HG03439 (cell line): ENCODE data around the gene PACS1.
"Not testable (repeated sequence)": the region's sequence is repeated elsewhere in the genome, so short reads cannot be mapped to it uniquely, and the experiment has no call there.

Experiments used
- ATAC-seq: cut with Tn5 transposase; IDR thresholded peaks from one replicate; pipeline ENCODE4 v1.9.1; 2021; ENCODE audit warnings: mild to moderate bottlenecking, moderate library complexity; ENCODE audit not compliant: unreplicated experiment

The PACS1 gene

GRCh38 chr11:66106786-66107599 is 36.9 kb downstream of the PACS1 start:
- ATAC-seq, result no peak

- ATAC-seq, result no peak
Observed at GRCh38 chr11:66107600-66108510, 37.8 kb downstream of the PACS1 start.

DNA sequence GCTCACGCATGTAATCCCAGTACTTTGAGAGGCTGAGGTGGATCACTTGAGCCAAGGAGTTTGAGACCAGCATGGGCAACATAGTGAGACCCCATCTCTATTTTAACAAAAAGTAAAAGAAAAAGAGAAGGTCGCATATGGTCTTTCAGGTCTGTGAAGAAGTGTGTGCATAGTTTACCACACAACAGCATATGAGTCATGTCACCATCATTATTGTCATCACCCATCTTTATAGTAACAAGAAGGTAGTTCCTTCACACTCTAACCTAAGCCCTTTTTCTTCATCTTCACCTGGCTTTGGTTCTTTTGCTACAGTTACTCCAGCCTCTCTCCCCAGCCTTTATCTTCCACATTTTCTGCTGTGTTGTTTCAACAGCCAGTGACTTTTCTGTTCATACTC is 39.2 kb downstream of the PACS1 start:
- no peak for ATAC-seq

- no peak for ATAC-seq
Observed at GRCh38 chr11:66111158-66111557, 41.1 kb downstream of the PACS1 start.

DNA sequence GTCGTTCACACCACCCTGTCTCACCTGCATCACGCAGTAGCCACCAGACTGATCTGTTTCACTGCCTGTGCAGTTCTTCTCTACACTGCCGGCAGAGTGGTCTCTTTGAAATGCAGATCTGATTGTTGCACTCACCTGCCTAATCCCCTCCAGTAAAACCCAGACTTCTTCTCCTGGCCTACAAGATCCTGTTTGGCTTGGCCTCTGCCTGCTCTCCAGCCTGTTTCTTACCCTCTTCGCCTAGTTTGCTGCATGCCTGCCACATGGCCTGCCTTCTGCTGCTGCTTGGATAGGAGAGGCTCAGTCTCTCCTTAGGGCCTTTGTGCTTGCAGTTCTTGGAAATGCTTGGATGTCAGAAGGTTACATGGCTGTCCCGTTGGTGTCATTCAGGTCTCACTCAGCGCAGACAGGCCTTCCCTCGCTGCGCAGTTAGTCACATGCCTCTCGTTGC is 42.0 kb downstream of the PACS1 start:
- ATAC-seq, result no peak

DNA sequence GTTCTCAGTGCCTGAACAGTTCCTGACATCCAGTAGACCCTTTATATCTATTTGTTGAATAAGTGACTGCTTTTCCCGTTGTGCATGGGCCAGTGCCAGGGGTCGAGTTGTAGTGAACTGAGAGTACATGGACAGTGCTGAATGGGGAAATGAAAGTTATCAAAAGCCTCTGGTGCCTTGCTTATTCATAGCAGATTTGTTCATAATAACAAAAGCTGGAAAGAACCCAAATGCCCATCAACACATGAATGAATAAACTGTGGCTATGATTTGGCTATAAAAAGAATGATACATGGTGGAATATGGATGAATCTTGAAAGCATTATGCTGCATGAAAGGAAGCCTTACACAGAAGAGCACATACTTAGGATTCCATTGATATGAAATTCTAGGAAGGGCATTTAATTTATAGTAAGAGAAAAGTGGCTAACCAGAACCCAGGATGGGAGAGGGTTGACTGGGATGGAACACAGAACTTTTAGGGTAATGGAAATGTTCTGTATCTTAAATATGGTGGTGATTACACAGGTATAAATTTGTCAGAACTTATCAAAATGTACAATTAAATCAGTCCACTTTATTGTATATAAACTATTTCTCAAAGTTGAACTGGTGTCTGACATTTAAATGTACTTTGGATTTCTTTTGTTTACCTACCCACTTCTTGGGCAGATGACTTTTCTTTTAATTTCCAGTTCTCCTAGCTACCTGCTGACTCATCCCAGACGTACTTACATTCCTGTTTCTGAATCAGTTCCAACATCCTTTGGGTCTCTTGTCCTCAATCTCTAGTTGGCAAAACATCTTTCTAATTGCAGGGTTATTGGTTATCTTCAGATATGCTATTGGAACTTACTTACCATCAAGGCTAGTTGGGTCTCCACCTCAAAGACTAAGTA is 42.8 kb downstream of the PACS1 start:
- no peak for ATAC-seq

DNA sequence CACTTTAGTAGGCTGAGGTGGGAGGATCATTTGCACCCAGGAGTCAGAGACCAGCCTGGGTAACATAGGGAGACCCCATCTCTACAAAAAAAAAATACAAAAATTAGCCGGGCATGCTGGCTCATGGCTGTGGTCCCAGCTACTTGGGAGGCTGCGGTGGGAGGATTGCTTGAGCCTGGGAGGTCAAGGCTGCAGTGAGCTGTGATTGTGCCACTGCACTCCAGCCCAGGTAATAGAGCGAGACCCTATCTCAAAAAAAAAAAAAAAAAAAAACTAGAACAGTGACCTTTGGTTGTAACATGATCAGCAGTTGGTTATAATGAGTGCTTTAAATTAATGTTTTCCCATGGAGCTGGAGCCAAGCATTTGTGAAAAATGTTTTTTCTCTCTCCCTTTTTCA is 44.9 kb downstream of the PACS1 start:
- ATAC-seq, result not testable (repeated sequence)

DNA sequence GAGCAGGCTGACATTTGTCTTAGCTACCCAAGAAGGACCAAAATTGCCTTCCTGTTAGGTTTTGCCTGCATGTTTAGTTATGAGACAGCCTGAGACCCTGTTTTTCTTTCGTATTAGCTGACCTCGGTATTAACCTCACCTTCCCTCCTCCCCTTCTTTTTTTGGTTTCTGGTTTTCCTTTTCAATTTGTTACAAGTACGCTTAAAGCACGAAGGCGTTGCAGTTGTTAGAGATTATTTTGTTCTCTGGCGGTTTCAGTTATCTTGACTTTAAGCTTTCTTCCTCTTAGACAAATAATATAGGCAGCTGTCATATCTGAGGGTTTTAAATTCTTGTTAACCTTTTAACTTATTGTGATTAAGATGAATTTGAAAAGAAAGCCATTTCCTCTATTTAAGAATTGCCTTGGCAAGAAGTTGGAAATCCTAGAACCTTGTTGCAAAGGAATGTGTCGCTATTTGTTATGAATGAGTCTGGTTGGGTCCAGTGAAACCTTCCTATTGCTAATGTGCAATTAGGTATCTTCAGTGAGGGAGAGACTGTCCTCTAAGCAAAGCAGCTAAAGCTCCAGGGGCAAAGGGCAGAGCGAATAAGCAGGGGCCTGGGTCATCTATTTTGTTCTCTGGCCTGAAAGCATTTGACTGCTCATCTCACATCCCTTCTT is 45.7 kb downstream of the PACS1 start:
- peak; percentile 42 for ATAC-seq

- no peak for ATAC-seq
Observed at GRCh38 chr11:66116576-66117361, 46.7 kb downstream of the PACS1 start.

- ATAC-seq, result no peak
Observed at GRCh38 chr11:66118847-66119246, 48.8 kb downstream of the PACS1 start.

- no peak for ATAC-seq
Observed at GRCh38 chr11:66119348-66120133, 49.5 kb downstream of the PACS1 start.

DNA sequence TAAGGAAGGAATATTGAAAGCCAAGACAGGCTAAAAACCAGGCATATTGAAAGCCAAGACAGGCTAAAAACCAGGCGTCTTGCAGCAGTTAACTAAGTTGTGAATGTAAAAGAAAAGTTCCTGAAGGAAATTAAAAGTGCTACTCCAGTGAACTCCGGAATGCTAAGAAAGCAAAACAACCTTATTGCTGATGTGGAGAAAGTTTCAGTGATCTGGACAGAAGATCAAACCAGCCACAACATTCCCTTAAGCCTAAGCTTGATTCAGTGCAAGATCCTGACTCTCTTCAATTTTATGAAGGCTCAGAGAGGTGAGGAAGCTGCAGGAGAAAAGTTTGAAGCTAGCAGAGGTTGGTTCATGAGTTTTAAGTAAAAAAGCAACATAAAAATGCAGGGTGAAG is 51.4 kb downstream of the PACS1 start:
- no peak for ATAC-seq

DNA sequence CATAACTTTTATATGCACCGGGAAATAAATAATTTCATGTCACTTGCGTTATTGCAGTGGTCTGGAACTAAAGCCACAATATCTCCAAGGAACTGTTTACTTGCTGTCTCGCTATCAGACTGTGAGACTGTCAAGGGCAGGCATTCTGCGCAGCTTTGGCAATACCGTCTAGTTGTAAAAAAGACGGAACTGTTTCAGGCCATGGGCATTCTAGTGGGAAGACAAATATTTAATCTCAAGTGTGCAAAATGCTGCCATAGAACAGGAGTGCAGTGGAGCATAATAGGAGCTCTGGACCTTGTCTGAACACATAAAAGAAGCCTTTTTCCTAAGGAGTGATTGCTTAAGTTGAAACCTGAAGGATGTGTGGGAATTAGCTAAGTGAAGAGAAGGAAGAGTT is 53.8 kb downstream of the PACS1 start:
- no peak for ATAC-seq

DNA sequence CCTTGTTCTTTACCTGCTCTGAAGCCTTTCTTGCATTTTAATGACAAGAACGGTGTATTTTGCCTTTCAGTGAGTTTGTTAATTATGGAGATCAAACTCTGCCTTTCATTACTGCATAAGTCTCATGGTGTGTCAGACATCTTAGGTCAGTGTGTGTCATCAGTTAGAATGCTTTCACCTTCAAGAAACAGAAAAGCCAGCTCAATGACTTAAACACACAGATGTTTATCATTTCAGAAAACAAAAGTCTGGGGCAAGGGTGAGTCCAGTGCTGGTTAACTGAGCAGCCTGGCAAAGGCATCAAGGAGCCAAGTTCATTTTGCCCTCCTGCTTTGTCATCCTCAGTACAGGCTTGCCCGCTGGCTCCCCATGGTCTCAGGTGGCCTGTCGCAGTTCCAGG is 54.5 kb downstream of the PACS1 start:
- ATAC-seq, result no peak

- ATAC-seq, result no peak
Observed at GRCh38 chr11:66126064-66126463, 56.0 kb downstream of the PACS1 start.

DNA sequence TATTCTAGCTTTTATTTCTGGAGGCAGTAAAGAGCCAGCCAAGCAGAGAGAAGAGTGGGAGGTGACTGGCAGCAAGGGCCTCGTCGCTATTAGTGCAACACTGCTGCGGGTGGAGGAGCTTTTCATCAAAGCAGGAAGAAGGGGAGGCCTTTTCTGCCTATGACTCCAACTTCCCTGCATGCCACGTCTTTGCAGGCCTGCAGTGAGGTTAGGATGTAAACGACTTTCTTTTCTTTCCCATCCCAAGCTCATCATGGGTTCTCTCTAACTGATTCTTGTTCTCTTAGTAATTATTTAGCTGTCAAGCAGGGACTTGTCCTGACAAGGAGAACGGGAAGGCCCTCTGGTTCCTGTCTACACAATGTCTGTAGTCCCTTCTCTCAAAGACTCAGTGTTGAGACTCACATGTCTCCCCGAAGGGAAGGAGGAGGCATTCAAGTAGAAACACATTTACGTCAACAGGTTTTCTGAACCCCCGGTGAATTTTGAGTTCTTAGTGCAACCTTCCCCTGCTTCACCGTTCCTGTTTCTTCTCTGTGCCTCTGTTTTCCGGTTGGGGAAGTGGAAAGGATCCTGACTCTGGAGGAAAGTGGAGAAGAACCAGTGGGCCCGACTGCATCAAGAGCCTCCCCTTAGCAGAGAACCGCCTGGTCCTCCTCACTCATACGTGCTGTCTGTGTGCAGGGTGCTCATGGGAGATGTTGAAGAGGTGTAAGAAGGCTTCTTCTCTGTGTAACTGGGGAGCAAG is 56.9 kb downstream of the PACS1 start:
- no peak for ATAC-seq

- no peak for ATAC-seq
Observed at GRCh38 chr11:66130978-66131377, 60.9 kb downstream of the PACS1 start.
